ENCODE measurements around the gene ITPRIPL2. TPM values are rescaled to one million over a fixed set of nuclear protein-coding genes. Genes with fewer than 3 reads are reported as not detected.

Gene ITPRIPL2
- total RNA-seq, 6 experiments from 2014 or later, result 12.2 to 23.5 (median 17.7) TPM

DNA sequence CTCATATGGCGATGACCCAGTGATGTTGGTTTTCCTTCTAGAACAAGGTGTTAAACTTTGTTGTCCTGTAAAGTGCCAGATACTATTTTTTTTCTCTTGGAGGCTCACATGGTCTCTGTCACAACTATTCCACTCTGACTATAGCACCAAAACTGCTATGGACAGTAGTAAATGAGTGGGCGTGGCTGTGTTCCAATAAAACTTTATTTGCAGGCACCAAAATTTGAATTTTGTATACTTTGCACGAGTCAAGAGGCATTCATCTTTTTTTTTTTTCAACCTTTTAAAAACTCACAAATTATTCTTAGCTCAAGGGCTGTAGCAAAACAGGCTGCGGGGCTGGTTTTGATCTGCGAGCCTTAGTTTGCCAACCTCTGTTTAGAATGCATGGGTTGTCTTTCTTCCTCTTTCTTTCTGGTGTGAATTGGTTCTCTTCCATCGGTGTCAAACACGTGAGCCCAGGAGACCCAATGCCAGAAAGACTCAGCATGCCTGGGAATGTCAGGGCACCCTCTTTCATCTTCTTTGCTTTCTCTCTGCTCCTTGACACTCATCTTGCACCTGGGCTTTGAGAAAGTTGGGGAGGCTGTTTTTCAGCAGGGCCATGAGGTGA is 56.4 kb downstream of the ITPRIPL2 start:
- H3K27me3 ChIP-seq, result no peaks in the 10 kb centered on the region
- no peaks in the 10 kb centered on the region for H3K9me3 ChIP-seq
- ATAC-seq (no peak), DNase-seq (no peak)
- no peaks in the 10 kb centered on the region for H3K4me1 ChIP-seq
- no peak for TF ChIP-seq POLR2A (IDR thresholded peaks at IDR 0.05)
- TF ChIP-seq, protein P1, sequence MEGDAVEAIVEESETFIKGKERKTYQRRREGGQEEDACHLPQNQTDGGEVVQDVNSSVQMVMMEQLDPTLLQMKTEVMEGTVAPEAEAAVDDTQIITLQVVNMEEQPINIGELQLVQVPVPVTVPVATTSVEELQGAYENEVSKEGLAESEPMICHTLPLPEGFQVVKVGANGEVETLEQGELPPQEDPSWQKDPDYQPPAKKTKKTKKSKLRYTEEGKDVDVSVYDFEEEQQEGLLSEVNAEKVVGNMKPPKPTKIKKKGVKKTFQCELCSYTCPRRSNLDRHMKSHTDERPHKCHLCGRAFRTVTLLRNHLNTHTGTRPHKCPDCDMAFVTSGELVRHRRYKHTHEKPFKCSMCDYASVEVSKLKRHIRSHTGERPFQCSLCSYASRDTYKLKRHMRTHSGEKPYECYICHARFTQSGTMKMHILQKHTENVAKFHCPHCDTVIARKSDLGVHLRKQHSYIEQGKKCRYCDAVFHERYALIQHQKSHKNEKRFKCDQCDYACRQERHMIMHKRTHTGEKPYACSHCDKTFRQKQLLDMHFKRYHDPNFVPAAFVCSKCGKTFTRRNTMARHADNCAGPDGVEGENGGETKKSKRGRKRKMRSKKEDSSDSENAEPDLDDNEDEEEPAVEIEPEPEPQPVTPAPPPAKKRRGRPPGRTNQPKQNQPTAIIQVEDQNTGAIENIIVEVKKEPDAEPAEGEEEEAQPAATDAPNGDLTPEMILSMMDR (IDR thresholded peaks at IDR 0.05), result no peak
- H3K27ac ChIP-seq, result no peak overlapping the region
- H3K36me3 ChIP-seq, result no peaks in the 10 kb centered on the region
- WGBS (ENCODE audit: insufficient coverage, low coverage, low lambda C conversion rate, missing lambda C conversion rate), result 75% methylated on average over 6 of the region's 7 CpGs
- H3K4me3 ChIP-seq, result no peak overlapping the region
- intact Hi-C loops (cut with DNase I), result loop anchor here in 1 of 2 donors (10.0 kb wide), 1 partner anchor 85 kb away; no protein-coding TSS in a partner anchor

Other genes with a start within 250 kb of the ITPRIPL2 start
- 10 to 100 TPM; 29.6 to 45.9 (median 33.8) TPM for gene SMG1, start 187.6 kb upstream of the ITPRIPL2 start, total RNA-seq
- under 1 TPM; 0.16 to 0.37 (median 0.27) TPM for gene TMC7, start 130.0 kb upstream of the ITPRIPL2 start, total RNA-seq
- 10 to 100 TPM in 3 of 6 experiments, 1 to 10 TPM in 3; 7.9 to 11.3 (median 9.9) TPM for gene COQ7, start 46.4 kb upstream of the ITPRIPL2 start, total RNA-seq
- 10 to 100 TPM in 3 of 6 experiments, 1 to 10 TPM in 3; 8.2 to 14.1 (median 9.5) TPM for gene SYT17, start 54.3 kb downstream of the ITPRIPL2 start, total RNA-seq
- gene CLEC19A, start 171.8 kb downstream of the ITPRIPL2 start, total RNA-seq, result under 1 TPM in 1 of 6 experiments, not detected in 5; 0.12 TPM

Data from right lobe of liver (tissue), 6 donors.